A172 (cell line): Measurements from ENCODE around the gene ZNF333. TPM values are rescaled to one million over a fixed set of nuclear protein-coding genes. Genes with fewer than 3 reads are reported as not detected.
"Not testable (repeated sequence)": the region's sequence is repeated elsewhere in the genome, so short reads cannot be mapped to it uniquely, and the experiment has no call there.

Experiments used
- DNase-seq: peaks from one replicate; pipeline ENCODE4 v3.0.0-alpha.2; 2015; ENCODE audit warnings: low spot score
- total RNA-seq: library from RNA; depleted of rRNA; stranded (reverse); fragments of >200 nt; shearing (Covaris generic); gene quantifications from 2 replicates; pipeline ENCODE4 v1.2.3, GENCODE V29; 2014

ZNF333 gene
- total RNA-seq, 1 experiment from 2014 or later, result 15.4 TPM

DNA sequence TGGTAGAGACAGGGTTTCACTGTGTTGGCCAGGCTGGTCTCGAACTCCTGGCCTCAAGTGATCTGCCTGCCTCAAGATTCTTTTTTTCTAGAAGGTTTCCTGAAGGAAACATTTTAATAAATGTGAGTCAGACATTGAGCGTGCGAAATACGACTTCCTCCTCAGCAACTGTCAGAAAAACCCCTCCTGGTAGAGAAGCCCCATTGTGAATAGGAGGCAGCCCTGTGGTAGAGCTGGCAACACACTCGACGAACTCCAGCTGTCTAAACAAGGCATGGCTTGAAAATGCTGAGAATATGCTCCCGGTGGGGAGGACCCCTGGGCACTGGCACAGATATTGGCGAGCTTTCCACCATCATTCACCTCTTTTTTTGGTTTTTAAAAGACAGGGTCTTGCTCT, 9.8 kb downstream of the ZNF333 start:
- no peak for DNase-seq

DNA sequence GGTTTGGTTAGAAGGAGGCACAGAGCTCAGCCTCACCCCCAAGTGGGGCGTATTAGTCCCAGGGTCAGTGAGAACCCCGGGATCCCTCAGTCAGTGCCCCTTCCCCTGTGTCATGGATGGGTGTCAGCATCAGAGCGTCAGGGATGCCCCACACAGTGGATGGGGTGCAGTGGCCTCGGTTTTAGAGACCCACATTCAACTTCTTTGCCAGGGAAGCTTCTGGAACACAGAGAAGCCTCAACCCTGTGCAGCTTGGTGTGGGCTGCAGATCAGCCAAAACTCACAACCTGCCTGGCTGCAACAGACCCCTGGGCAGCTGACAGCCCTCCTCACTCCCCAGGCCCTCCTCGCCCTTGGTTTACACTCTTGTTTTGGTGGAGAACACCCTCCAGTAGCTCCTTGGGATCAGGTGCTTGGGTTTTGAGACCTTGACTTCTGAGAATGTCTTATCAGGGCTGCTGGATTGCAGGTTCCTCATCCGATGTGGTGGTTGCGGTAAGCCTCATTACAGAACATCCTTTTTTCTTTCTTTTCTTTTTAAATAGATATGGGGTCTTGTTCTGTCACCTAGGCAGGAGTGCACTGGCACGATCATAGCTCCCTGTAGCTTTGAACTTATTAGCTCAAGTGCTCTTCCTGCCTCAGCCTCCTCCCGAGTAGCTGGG, 11.0 kb downstream of the ZNF333 start:
- no peak for DNase-seq

DNA sequence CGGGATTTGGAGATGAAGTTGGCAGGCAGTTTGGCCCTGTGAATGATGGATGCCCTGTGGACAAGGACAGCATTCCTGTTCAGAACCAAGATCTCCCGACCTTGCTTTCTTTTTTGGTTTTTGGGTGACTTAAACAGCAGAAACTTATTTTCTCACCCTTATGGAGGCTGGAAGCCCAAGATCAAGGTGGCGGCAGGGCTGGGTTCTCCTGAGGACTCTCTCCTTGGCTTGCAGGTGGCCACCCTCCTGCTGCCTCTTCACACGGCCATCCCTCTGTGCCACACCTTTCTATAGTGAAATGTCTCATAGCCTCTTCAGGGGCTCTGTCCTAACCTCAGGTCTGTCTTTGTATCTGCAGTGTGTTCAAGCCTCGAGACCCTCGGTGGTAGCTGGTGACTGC, 14.0 kb downstream of the ZNF333 start:
- DNase-seq, result no peak

DNA sequence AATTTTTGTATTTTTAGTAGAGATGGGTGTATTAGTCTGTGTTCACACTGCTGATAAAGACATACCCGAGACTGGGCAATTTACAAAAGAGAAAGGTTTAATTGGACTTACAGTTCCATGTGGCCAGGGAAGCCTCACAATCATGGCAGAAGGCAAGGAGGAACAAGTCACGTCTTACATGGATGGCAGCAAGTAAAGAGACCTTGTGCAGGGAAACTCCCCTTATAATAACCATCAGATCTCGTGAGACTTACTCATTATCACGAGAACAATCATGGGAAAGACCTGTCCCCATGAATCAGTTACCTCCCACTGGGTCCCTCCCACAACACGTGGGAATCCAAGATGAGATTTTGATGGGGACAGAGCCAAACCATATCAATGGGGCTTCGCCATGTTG, 14.6 kb downstream of the ZNF333 start:
- DNase-seq, result no peak

DNA sequence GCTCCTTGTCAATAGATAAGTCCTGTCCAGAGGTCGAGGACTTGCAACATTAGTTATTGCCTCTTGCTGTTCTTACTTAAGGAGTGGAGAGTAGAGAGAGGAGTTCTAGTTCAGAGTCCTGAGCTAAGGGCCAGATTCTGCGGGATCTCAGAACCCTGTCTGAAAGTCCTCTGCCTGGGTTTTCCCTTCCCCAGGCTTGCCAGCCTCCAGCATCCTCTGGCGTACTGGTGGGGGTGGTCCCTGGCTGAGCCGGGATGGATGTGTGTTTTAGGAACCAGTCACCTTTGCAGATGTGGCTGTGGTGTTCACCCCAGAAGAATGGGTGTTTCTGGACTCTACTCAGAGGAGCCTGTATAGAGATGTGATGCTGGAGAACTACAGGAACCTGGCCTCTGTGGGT, 26.0 kb downstream of the ZNF333 start:
- no peak for DNase-seq

DNA sequence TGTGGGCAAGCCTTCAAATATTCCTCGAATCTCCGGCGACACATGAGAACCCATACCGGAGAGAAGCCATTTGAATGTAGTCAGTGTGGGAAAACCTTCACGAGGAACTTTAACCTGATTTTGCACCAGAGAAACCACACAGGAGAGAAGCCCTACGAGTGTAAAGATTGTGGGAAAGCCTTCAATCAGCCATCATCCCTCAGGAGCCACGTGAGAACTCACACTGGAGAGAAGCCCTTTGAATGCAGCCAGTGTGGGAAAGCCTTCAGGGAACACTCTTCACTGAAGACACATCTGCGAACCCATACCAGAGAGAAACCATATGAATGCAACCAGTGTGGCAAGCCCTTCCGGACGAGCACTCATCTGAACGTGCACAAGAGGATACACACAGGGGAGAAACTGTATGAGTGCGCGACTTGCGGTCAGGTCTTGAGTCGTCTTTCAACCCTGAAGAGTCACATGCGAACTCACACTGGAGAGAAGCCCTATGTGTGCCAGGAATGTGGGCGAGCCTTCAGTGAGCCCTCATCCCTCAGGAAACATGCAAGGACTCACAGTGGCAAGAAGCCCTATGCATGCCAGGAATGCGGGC, 28.8 kb downstream of the ZNF333 start:
- DNase-seq, result no peak

DNA sequence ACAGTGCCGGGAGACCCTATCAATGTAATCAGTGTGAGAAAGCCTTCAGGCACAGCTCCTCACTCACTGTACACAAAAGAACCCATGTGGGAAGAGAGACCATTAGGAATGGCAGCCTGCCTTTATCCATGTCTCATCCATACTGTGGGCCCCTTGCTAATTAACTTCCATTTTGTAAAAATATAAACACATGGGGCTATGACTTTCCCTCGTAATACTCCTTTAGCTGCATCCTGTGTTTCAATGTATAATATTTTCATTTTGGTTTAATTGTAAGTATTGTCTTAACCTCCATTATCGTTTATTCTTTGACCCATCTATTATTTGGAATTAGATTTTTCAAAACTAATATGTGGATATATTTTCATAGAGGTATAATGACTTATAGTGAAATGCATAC, 29.3 kb downstream of the ZNF333 start:
- no peak for DNase-seq

DNA sequence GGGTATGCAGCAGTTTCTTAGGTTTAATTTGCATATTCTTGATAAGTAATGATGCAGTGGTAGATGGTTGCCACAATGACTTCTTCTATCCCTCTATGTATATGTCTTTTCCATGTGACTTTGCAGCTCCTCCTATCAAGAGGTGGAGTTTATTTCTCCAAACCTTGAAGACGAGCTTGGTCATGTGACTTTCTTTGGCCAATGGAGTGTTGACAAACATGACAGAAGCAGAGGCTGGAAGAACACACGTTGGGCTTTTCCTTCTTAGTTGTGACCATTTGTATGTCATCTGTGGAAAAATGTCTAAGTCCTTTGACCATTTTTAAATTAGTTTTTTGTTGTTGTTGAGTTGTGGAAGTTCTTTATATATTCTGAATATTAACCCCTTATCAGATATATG, 32.3 kb downstream of the ZNF333 start:
- no peak for DNase-seq

DNA sequence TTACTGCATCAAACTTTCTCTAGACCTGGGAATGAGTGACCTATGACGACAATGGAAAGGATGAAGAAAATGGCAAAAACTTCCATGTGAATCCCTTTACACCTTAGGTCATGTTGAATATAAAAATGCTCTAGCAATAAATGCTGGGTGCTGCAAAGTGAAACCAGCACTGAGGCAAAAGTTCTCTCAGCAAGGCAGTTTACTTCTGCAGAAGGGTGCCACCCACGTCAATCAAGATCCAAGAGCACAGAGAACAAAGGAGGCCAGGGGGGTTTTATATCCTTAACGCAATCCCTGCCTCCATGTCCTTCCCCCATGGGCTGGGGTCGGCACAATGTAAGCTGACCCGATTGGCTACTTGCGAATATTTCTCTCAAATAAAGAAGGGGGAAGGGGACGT, 38.7 kb downstream of the ZNF333 start:
- no peak for DNase-seq

DNA sequence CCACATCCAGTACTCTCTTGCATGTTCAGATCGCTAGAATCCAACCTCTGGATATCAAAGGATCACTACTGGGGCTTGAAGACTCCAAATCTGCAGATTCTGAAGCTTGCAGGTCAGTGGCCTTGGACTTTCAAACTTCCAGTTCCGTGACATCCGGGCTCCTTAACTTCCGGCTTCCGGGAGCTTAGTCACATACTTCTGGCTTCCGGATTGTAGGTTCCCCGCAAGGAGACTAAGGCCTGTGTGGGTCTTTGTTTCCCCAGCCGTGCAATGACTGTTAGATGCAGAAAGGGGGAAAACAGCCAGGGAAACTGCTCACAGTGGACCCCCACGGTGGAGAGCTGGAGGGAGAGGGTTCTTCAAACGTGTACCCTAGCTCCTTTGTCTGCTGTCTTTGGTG, 41.4 kb downstream of the ZNF333 start:
- peak; percentile 34 for DNase-seq

DNA sequence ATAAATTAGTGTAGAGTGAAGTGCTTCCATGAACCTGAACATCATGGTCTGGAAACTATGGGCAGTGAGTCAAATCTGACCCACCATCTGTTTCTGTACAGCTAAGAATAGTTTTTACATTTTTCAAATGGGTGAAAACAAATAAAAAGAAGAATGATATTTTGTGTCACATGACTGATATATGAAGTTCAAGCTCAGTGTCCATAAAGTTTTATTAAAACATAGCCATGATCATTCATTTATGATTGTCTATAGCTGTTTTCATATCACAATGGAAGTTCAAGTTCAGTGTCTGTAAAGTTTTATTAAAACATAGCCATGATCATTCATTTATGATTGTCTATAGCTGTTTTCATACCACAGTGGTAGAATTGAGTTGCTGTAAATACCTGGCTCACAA, 42.7 kb downstream of the ZNF333 start:
- DNase-seq, result no peak

DNA sequence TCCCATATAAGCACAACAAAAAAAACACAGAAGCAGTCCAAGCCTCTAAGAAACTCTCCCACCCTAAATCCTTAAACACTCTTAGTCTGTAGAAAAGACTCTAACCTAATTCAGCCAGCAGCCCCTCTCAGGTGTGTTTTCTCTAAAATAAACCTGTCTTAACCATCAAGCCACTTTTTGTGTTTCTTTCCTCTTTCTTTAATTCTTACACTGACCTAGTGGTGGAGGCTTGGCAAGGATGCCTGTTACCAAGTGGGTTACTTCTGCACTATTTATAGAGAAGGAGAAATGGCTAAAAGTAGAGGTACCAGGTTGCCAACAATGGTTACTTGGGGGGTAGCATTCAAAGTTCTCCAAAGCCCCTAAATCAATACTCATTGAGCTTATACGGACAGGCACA, 43.7 kb downstream of the ZNF333 start:
- no peak for DNase-seq

DNA sequence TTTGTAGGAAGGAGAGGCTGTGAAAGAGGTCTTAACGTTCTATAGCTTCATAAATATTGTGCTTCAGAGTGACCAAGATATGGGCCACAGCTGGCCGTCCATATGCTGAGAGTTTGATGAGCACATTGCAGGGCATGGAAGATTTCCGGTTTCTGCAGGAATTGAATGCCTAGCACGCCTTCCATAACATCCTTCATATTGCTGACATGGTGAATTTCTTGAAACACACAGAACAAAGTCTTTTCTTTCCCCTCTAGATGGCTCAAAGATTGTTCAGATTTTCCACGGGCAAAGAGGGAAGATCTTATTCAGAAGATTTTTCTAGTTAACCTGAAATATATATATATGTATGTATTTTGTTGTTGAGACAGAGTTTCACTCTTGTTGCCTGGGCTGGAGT, 46.1 kb downstream of the ZNF333 start:
- DNase-seq, result no peak

DNA sequence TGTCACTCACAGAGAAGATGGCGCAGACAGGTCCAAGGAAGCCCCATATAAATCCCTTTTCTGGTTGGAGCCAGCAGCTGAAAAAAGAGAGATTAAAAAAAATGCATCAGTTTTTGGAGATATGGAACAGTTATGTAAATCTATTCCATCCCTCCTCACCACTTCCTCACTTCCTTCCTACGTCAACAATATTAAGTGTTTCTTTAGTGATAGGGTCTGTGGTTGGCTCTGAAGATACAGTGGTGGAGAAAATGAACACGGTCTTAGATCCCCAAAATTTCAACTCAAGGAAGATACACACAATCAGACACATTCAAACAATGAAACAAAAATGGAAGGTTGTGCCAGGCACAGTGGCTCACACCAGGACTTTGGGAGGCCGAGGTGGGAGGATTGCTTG, 57.0 kb downstream of the ZNF333 start:
- DNase-seq, result no peak

DNA sequence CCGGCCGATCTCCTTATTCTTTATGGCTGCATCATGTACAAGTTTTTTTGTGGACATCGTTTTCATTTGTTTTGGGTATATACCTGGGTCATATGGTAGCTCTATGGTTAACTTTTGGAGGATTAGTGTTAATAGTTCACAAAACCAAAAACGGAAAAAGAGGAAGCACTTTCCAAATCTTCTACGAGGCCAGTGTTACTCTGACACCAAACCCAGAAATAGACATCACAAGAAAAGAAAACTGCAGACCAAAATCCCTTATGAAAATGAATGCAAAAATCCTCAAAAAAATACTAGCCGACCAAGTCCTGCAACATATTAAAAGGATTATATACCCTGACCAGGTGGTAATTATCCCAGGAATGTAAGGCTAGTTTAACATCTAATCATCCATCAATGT, 58.8 kb downstream of the ZNF333 start:
- DNase-seq, result no peak

DNA sequence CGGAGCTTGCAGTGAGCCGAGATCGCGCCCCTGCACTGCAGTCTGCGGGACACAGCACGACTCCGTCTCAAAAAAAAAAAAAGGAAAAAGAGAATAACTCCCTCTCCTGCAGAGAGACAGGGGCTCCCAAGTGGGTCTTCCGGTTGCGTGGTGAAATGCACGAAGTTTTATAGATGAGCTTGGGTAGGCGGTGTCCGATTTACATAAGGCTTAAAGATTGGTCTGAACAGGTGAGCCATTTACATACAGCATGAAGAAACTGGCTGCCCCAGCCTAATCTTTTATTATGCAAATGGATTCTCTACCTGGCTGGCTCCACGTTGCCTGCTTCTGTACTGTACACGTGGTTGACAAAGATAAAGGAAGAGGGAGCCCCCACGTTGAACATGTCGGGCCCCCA, 69.0 kb downstream of the ZNF333 start:
- no peak for DNase-seq

DNA sequence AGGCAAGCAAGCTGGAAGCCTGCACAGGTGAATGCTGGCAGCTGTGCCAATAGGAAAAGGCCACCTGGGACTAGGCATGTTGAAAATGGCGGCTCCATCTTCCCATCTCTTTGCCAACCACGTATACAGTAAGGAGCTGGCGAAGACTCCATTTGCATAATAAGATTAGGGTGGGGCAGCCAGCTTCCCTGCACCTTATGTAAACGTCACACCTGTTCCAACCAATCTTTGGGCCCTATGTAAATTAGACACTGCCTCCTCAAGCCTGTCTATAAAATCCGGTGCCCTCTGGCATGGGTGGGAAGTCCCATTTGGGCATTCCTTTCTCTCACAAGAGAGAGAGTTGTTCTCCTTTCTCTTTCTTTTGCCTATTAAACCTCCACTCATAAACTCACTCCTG, 71.8 kb downstream of the ZNF333 start:
- no peak for DNase-seq

DNA sequence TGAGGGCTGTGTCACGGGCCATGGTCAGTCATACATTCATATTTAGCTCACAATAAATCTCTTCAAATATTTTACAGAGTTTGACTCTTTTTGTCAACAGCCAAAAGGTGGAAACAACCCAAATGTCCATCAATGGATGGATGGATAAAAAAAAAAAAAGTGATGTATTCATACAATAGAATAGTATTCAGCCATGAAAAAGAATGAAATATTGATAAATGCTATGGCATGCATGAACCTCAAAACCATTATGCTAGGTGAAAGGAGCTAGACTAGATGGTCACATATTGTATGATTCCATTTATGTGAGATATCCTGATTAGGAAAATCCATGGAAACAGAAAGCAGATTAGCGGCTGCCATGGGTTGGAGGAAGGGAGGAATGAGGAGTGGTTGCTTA, 72.3 kb downstream of the ZNF333 start:
- DNase-seq, result no peak

DNA sequence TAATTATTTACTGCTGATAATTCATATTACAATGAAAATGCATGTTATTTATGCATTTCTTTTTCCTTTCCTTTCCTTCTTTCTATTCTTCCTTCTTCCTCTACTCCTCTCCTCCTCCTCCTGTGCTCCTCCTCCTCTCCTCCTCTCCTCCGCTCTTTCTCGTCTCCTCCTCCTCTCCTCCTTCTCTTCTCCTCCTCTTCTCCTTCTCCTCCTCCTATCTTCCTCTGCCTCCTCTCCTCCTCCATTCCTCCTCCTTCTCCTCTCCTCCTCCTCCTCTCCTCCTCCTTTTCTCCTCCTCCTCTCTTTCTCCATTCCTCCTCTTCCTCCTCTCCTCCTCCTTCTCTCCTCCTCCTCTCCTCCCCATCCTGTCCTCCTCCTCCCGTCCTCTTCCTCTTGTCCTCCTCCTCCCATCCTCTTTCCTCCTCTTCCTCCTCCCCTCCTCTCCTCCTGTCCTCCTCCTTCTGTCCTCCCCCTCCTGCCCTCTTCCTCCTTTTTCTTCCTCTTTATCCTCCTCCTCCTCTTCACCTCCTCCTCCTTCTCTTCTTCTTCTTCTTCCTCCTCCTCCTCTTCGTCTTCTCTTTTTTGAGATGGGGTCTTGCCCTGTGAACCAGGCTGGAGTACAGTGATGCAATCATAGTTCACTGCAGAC, 73.8 kb downstream of the ZNF333 start:
- DNase-seq, result no peak

DNA sequence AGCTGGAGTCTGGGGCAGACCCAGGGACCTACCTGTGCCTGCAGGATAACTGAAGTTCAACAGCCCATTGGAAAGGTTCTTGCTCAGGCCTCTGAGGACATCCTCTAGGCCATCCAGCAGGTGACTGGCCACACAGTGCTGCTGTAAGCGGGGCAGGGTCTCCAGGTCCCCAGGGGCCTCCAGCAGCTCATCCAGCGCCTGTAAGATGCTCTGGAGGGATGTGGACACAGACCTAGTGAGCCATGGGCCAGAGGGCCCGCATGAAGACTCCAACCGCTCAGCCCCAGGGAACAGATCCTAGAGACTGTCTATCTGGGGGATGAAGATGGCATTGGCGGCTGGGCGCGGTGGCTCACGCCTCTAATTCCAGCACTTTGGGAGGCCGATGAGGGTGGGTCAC, 74.6 kb downstream of the ZNF333 start:
- DNase-seq, result no peak

DNA sequence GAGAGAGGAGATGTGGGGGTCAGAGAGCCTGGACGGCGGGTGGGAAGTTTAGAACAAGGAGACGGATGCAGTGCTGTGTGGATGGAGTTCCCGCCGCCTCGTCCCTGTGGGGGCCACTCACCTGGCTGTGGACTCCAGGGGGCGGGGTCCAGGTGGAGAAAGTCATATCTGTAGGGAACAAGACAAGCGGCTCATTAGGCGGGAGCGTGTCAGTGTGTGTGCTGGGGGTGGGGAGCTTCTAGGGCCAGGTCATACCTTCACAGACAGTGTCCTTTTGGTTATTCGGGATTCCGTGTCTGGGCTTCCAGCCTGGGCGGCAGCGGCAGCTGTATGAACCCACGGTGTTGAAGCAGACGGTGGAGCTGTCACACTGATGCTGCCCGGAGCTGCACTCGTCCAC, 75.6 kb downstream of the ZNF333 start:
- DNase-seq, result not testable (repeated sequence)

DNA sequence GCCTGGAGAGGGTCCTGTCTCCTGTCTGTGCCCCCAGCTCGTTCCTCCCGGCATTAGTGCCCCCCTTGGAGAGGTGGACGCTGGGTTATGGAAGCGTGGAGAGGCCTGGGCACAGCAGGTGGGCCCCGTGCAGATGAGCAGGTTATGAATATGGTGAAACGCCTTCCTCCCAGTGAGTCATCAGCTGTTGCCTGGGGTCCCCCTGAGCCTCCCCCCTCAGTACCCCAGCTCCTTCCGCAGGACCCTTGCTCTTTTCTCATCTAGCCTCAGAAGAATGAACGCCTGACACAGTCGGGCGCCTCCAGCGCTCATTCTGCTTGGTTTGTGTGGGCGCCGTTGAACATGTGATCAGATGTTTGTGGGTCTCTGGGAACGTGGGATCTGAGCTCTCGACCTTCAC, 76.0 kb downstream of the ZNF333 start:
- not testable (repeated sequence) for DNase-seq

DNA sequence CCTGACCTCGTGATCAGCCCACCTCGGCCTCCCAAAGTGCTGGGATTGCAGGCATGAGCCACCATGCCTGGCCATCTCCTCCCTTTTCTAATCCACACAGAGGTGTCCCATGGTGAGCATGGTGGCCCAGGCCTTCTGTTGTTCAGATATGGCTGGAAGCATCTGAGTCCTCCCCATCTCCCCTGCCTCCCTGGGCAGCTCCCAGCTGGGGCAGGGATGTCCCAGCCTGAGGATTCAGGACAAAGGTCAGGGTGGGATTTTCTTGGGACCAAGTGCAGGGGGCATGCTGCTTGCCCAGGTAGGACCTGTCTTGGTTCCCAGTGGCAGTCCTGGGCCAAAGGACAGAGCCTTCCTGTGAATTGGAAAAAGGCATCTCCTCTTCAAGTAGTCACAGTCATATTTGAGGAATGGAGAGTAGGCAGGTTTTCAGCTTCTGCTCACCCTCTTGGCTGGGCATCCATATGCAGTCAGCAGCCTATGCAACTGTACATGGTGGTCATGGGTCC, 77.7 kb downstream of the ZNF333 start:
- DNase-seq, result no peak
